Measurements from ENCODE around the gene ACOX2.

The ACOX2 gene

DNA sequence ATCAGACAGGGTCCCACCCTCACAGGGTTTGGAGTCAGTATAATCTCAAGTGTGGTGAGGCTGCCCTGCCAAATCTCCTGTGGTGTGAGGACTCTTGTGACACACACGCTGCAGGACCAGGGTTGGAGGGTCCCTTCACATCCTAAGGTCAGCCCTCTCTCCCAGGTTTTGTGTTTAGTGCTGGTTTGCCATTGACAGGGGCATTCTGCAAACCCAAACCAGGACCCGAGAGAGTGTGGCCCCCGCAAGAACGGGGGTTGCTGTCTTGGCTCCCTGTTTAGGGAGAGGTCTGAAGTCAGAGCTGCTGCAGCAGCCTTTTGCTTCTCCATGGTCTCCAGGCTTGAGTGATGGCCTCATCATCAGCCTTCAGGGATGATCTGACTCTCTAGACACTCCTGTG, 25.5 kb upstream of the ACOX2 start:
- no peak for TF ChIP-seq CTCF (IDR thresholded peaks at IDR 0.05; ENCODE audit: control insufficient read depth, extremely low read depth, insufficient read depth)
- DNase-seq (ENCODE audit: low read depth) = no peak
- no peak overlapping the region for H3K4me3 ChIP-seq (ENCODE audit: low read depth, low read length)

DNA sequence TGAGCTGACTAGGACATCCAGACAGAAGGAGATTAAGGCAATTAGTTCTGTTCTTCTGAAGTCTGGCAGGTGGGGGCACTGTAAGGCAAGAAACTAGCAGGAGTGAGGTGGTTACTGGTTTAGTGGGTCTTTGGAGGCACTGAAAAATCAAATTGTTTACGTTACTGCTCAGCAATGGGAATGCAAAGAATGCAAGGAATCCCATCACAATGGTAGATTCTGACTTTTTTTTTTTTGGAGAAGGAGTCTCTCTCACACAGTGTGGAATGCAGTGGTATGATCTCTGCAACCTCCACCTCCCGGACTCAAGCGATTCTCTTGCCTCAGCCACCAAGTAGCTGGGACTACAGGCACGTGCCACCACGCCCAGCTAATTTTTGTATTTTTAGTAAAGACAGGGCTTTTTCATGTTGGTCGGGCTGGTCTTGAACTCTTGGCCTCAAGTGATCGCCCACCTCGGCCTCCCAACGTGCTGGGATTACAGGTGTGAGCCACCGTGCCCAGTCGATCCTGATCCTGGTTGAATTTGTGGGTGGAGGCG, 23.9 kb upstream of the ACOX2 start:
- no peak for TF ChIP-seq CTCF (IDR thresholded peaks at IDR 0.05; ENCODE audit: control insufficient read depth, extremely low read depth, insufficient read depth)
- no peak for DNase-seq (ENCODE audit: low read depth)
- H3K4me3 ChIP-seq (ENCODE audit: low read depth, low read length) = no peak overlapping the region

GRCh38 chr3:58559586-58559985, 22.6 kb upstream of the ACOX2 start:
- no peak for TF ChIP-seq CTCF (IDR thresholded peaks at IDR 0.05; ENCODE audit: control insufficient read depth, extremely low read depth, insufficient read depth)

GRCh38 chr3:58557491-58557890, 20.5 kb upstream of the ACOX2 start:
- DNase-seq (ENCODE audit: low read depth) = no peak
- TF ChIP-seq CTCF (IDR thresholded peaks at IDR 0.05; ENCODE audit: control insufficient read depth, extremely low read depth, insufficient read depth) = no peak
- no peak overlapping the region for H3K4me3 ChIP-seq (ENCODE audit: low read depth, low read length)

More at GRCh38 chr3:58559586-58559985, 22.6 kb upstream of the ACOX2 start:
- DNase-seq (ENCODE audit: low read depth) = no peak
- H3K4me3 ChIP-seq (ENCODE audit: low read depth, low read length) = no peak overlapping the region

DNA sequence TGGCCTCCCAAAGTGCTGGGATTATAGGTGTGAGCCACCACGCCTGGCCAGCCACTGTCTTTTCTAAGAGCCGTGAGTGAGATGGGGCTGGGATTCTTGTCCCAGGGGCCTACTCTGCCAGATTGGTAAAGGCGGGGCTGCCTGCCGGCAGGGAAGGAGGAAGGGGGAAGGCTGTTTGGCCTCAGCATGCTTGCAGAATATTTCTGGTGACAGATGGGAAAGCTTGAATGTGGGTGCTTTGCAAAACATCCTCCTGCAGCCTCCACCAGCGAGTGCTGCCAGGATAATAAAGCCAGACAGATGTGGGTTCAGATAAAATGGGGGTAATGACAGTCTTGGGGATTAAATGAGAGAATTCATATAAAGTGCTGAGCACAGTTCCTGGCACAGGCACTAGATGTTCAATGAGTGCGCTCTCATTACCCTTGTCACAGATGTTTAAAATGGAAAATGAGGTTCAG, 19.8 kb upstream of the ACOX2 start:
- no peak for TF ChIP-seq CTCF (IDR thresholded peaks at IDR 0.05; ENCODE audit: control insufficient read depth, extremely low read depth, insufficient read depth)
- no peak overlapping the region for H3K4me3 ChIP-seq (ENCODE audit: low read depth, low read length)
- no peak for DNase-seq (ENCODE audit: low read depth)

DNA sequence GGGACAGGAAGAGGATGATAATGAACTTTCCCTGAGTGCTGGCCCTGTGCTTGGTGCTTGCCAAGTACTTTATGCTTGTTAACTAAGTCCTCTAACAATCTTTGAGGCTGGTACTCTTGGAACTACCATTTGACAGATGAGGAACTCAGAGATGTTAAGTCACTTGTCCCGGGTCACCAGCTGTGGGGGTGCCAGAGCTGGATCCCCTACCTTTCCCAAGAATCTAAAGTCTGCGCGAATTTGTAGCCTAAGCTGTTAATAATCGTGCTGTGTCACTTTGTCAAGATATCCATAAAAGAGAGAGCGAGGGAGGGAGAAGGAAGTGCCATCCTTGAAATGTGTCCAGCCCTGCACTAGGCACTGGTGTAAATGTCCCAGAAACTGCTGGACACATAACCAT, 19.0 kb upstream of the ACOX2 start:
- TF ChIP-seq CTCF (IDR thresholded peaks at IDR 0.05; ENCODE audit: control insufficient read depth, extremely low read depth, insufficient read depth) = no peak
- no peak for DNase-seq (ENCODE audit: low read depth)
- no peak overlapping the region for H3K4me3 ChIP-seq (ENCODE audit: low read depth, low read length)

DNA sequence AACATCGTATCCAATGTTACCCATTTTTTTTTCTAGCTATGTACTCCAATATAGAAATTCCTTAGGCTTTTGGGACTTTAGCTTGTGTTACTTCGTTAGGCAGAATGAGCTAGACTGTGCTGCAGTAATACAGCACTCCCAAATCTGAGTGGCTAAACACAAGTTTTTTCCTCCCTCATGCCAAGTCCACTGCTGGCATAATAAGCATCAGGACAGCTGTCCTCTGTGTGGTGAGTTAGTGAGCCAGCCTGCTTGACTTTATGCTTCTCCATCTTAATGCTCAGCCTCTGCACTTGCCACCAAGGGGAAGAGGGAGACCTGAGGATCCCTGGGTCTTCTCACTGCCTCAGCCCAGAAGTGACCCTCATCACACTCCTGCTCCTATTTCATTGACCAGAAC, 18.2 kb upstream of the ACOX2 start:
- no peak overlapping the region for H3K4me3 ChIP-seq (ENCODE audit: low read depth, low read length)
- no peak for TF ChIP-seq CTCF (IDR thresholded peaks at IDR 0.05; ENCODE audit: control insufficient read depth, extremely low read depth, insufficient read depth)
- DNase-seq (ENCODE audit: low read depth) = no peak

All from LNCaP clone FGC (cell line).